Loucy (cell line): Measurements from ENCODE around the gene VAV1.

ENCODE experiments used
- CTCF ChIP-seq: fragments of 200-600 bp; sonication (generic); conservative IDR thresholded peaks from 2 replicates; pipeline ENCODE4 v1.5.1; 2014; ENCODE audit warnings: mild to moderate bottlenecking, antibody characterized with exemption, low read length
- EZH2phosphoT487 ChIP-seq: fragments of 200-600 bp; IDR thresholded peaks from 2 replicates; pipeline ENCODE4 v1.6.1; 2018; ENCODE audit warnings: antibody characterized with exemption, mild to moderate bottlenecking, moderate library complexity, borderline replicate concordance

GRCh38 chr19:6791237-6791636 lies 18.7 kb downstream of the VAV1 start:
- no peak for TF ChIP-seq CTCF
- no peak for TF ChIP-seq EZH2phosphoT487
